Fibroblast of the aortic adventitia (primary cell): ENCODE results near the gene KRT73. TPM values are rescaled to one million over a fixed set of nuclear protein-coding genes. Genes with fewer than 3 reads are reported as not detected.

Experiments used
- DNase-seq: peaks from one replicate; pipeline ENCODE4 v3.0.0-alpha.2; 2010; ENCODE audit warnings: low read depth
- H3K4me3 ChIP-seq: 2 replicates; pipeline ENCODE4 v1.5.1; 2011; ENCODE audit warnings: low read depth, mild to moderate bottlenecking, control low read depth, low read length, moderate library complexity
- total RNA-seq: library from RNA; depleted of rRNA; stranded (reverse); fragments of >200 nt; gene quantifications from 2 replicates; pipeline ENCODE4 v1.2.3, GENCODE V29; 2012; ENCODE audit warnings: low replicate concordance
- TF ChIP-seq, protein P1 (sequence below): IDR thresholded peaks from 2 replicates; pipeline ENCODE4 v1.5.1; 2011; ENCODE audit warnings: mild to moderate bottlenecking, low read length, control low read depth, inconsistent platforms; ENCODE audit not compliant: insufficient read depth

The KRT73 gene
- total RNA-seq, 1 donor: not detected

DNA sequence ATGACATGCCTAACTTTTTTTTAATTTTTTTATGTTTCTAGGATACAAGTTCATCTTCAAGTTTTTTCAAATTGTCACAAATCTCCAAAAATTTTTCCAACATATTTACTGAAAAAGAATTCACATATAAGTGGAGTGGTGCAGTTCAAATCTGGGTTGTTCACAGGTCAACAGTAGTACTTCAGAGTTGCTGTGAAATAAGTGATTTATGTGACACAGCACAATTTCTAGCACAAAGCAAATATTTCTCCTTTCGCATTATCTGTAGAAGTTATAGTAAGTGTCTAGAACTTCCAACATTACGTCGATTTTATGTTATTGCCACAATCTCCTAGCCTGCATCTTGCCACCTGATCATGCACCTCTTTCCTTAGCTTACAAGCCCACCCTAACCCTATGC, 43.3 kb upstream of the KRT73 start:
- TF ChIP-seq, protein P1, sequence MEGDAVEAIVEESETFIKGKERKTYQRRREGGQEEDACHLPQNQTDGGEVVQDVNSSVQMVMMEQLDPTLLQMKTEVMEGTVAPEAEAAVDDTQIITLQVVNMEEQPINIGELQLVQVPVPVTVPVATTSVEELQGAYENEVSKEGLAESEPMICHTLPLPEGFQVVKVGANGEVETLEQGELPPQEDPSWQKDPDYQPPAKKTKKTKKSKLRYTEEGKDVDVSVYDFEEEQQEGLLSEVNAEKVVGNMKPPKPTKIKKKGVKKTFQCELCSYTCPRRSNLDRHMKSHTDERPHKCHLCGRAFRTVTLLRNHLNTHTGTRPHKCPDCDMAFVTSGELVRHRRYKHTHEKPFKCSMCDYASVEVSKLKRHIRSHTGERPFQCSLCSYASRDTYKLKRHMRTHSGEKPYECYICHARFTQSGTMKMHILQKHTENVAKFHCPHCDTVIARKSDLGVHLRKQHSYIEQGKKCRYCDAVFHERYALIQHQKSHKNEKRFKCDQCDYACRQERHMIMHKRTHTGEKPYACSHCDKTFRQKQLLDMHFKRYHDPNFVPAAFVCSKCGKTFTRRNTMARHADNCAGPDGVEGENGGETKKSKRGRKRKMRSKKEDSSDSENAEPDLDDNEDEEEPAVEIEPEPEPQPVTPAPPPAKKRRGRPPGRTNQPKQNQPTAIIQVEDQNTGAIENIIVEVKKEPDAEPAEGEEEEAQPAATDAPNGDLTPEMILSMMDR: no peak
- no peak for DNase-seq

GRCh38 chr12:52660934-52661499, 42.7 kb upstream of the KRT73 start:
- DNase-seq: no peak
- TF ChIP-seq, protein P1: no peak
- H3K4me3 ChIP-seq: no peak overlapping the region

More for the DNA sequence above, 43.3 kb upstream of the KRT73 start:
- no peak overlapping the region for H3K4me3 ChIP-seq

DNA sequence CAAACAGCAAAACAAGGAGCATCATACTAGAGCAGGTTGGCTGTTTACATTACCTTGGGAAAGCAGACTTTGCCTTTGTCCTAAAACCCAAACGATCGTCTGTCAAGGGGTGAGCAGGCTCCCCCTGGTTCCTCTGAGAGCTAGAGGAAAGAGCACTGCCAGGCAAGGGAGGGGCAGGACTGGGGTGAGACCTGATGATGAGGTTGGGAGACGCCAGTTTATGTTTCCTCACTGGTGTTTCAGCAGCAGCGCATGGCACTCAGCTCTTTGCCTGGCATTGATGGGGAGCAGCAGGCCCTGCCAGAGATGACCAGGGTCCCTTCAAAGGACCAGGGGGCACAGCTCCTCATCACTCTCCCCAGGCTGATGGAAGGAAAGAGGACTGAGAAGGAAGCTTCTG, 41.6 kb upstream of the KRT73 start:
- TF ChIP-seq, protein P1: no peak
- no peak overlapping the region for H3K4me3 ChIP-seq
- DNase-seq: no peak

- TF ChIP-seq, protein P1: no peak
- H3K4me3 ChIP-seq: no peak overlapping the region
- DNase-seq: no peak
Measured at GRCh38 chr12:52659395-52659794, 41.0 kb upstream of the KRT73 start.

GRCh38 chr12:52658196-52658595, 39.8 kb upstream of the KRT73 start:
- DNase-seq: no peak
- H3K4me3 ChIP-seq: no peak overlapping the region
- TF ChIP-seq, protein P1: no peak

- TF ChIP-seq, protein P1: no peak
- H3K4me3 ChIP-seq: no peak overlapping the region
- DNase-seq: no peak
Measured at GRCh38 chr12:52657250-52657902, 39.0 kb upstream of the KRT73 start.
